Thyroid gland (tissue), 4 donors: ENCODE data around the gene CBARP. TPM values are rescaled to one million over a fixed set of nuclear protein-coding genes. Genes with fewer than 3 reads are reported as not detected.

Experiments used
- total RNA-seq, 4 donors: library from RNA; depleted of rRNA; stranded (reverse); fragments of >200 nt; gene quantifications; one replicate each; pipeline ENCODE4 v1.2.3, GENCODE V29; 2016

The CBARP gene
- total RNA-seq, 4 donors from 2014 or later, result 0.73 to 3.2 (median 1.5) TPM

Other genes with a start within 250 kb of the CBARP start
- under 1 TPM in 1 of 4 donors, not detected in 3; 0.22 TPM for gene GRIN3B, start 237.6 kb downstream of the CBARP start, total RNA-seq
- 100 to 1,000 TPM; 162 to 238 (median 192) TPM for gene TMEM259, start 216.9 kb downstream of the CBARP start, total RNA-seq
- not detected for gene RNU6-2, start 216.5 kb downstream of the CBARP start, total RNA-seq
- gene CNN2, start 211.4 kb downstream of the CBARP start, total RNA-seq, result 10 to 100 TPM; 60.7 to 88.2 (median 82.2) TPM
- 10 to 100 TPM; 15.5 to 58.7 (median 29.8) TPM for gene ABCA7, start 197.9 kb downstream of the CBARP start, total RNA-seq
- 10 to 100 TPM; 11.5 to 19.8 (median 14.4) TPM for gene ARHGAP45, start 170.8 kb downstream of the CBARP start, total RNA-seq
- 100 to 1,000 TPM in 3 of 4 donors, 10 to 100 TPM in 1; 87.6 to 264 (median 163) TPM for gene POLR2E, start 142.6 kb downstream of the CBARP start, total RNA-seq
- gene GPX4, start 134.0 kb downstream of the CBARP start, total RNA-seq, result 100 to 1,000 TPM; 350 to 485 (median 414) TPM
- 10 to 100 TPM; 22.8 to 69.0 (median 25.5) TPM for gene SBNO2, start 63.7 kb downstream of the CBARP start, total RNA-seq
- 10 to 100 TPM; 60.2 to 83.4 (median 71.1) TPM for gene STK11, start 32.2 kb downstream of the CBARP start, total RNA-seq
- 100 to 1,000 TPM in 1 of 4 donors, 10 to 100 TPM in 3; 39.2 to 182 (median 83.0) TPM for gene ATP5F1D, start 3.7 kb upstream of the CBARP start, total RNA-seq
- gene MIDN, start 10.6 kb upstream of the CBARP start, total RNA-seq, result 10 to 100 TPM; 16.2 to 89.2 (median 17.9) TPM
- gene CIRBP, start 31.3 kb upstream of the CBARP start, total RNA-seq, result 1,000 to 10,000 TPM in 2 of 4 donors, 100 to 1,000 TPM in 2; 679 to 1,194 (median 893) TPM
- 100 to 1,000 TPM in 1 of 4 donors, 10 to 100 TPM in 3; 50.8 to 114 (median 64.6) TPM for gene FAM174C, start 37.5 kb upstream of the CBARP start, total RNA-seq
- not detected for gene EFNA2, start 47.9 kb upstream of the CBARP start, total RNA-seq
- gene NDUFS7, start 145.9 kb upstream of the CBARP start, total RNA-seq, result 100 to 1,000 TPM in 2 of 4 donors, 10 to 100 TPM in 2; 75.2 to 185 (median 108) TPM
- gene GAMT, start 163.5 kb upstream of the CBARP start, total RNA-seq, result 10 to 100 TPM; 22.2 to 39.5 (median 29.1) TPM
- gene DAZAP1, start 169.6 kb upstream of the CBARP start, total RNA-seq, result 10 to 100 TPM; 34.4 to 77.3 (median 67.7) TPM
- 1,000 to 10,000 TPM; 1,760 to 2,977 (median 2,488) TPM for gene RPS15, start 200.4 kb upstream of the CBARP start, total RNA-seq
- gene APC2, start 212.1 kb upstream of the CBARP start, total RNA-seq, result under 1 TPM in 3 of 4 donors, not detected in 1; under 0.01 to 0.20 (median 0.08) TPM
- gene C19orf25, start 241.2 kb upstream of the CBARP start, total RNA-seq, result 10 to 100 TPM; 47.0 to 64.9 (median 56.5) TPM